Calu3 (cell line): Measurements from ENCODE around the gene AREG. TPM values are rescaled to one million over a fixed set of nuclear protein-coding genes. Genes with fewer than 3 reads are reported as not detected.
A peak's percentile ranks its signal among the peaks of the same experiment; 100 is the strongest.

Source experiments
- BruUV-seq: library from RNA; stranded (reverse); fragments of 400-500 nt; replicated peaks from 2 replicates; lab custom pipeline; 2021; lab: Mats Ljungman, UMichigan
- CTCF ChIA-PET: fragments of 300-600 bp; sonication (Branson Sonifier 250); formaldehyde crosslinking; loops from one replicate; lab custom pipeline; 2022; ENCODE audit warnings: antibody characterized with exemption; lab: Charles Lee
- DNase-seq: peaks from one replicate; pipeline ENCODE4 v3.0.0; 2022
- H3K27ac Mint-ChIP-seq: one replicate; pipeline ENCODE4 v1.8.0; 2022; ENCODE audit warnings: mixed read lengths; ENCODE audit not compliant: unreplicated experiment
- H3K27me3 Mint-ChIP-seq: one replicate; pipeline ENCODE4 v1.8.0; 2022; ENCODE audit warnings: mixed read lengths; ENCODE audit not compliant: unreplicated experiment
- H3K36me3 Mint-ChIP-seq: one replicate; pipeline ENCODE4 v1.8.0; 2022; ENCODE audit warnings: mild to moderate bottlenecking, moderate library complexity, mixed read lengths; ENCODE audit not compliant: insufficient read depth, unreplicated experiment
- H3K4me1 Mint-ChIP-seq: one replicate; pipeline ENCODE4 v1.8.0; 2022; ENCODE audit warnings: mild to moderate bottlenecking, low read depth, mixed read lengths; ENCODE audit not compliant: unreplicated experiment
- H3K4me3 Mint-ChIP-seq: one replicate; pipeline ENCODE4 v1.8.0; 2022; ENCODE audit warnings: mild to moderate bottlenecking, low read depth, moderate library complexity, mixed read lengths; ENCODE audit not compliant: unreplicated experiment
- H3K9me3 Mint-ChIP-seq: one replicate; pipeline ENCODE4 v1.8.0; 2022; ENCODE audit warnings: low read depth, mixed read lengths; ENCODE audit not compliant: unreplicated experiment
- intact Hi-C: fragments of 100-400 bp; cut with micrococcal nuclease; formaldehyde crosslinking; loops from one replicate; pipeline ENCODE4 v1.10.0; 2022; ENCODE audit not compliant: unreplicated experiment
- total RNA-seq: library from RNA; stranded (reverse); gene quantifications from 2 replicates; pipeline ENCODE4 v1.2.3, GENCODE V29; 2022
- TF ChIP-seq, protein P1 (sequence below): fragments of 200-600 bp; IDR thresholded peaks from one replicate; pipeline ENCODE4 v1.8.0; 2022; ENCODE audit warnings: antibody characterized with exemption; ENCODE audit not compliant: unreplicated experiment

Gene AREG
- total RNA-seq, 1 experiment from 2014 or later, result 230 TPM

GRCh38 chr4:74473155-74473811, 28.3 kb downstream of the AREG start:
- Mint-ChIP-seq H3K27me3 (no peaks in the 10 kb centered on the region), H3K36me3 (no peaks in the 10 kb centered on the region), H3K9me3 (no peaks in the 10 kb centered on the region), H3K4me3 (no peak overlapping the region), H3K4me1 (peaks cover 44% of the 10 kb centered on the region), H3K27ac (peak overlapping the region; percentile 76)
- intact Hi-C loops, result loop anchor here (5.0 kb wide), 1 partner anchor 59 kb away; no protein-coding TSS in a partner anchor
- CTCF ChIA-PET, result interaction anchor here (0.6 kb wide), 1 partner anchor 34 kb away, joined by 6 read pairs; no protein-coding TSS in a partner anchor
- TF ChIP-seq, protein P1, sequence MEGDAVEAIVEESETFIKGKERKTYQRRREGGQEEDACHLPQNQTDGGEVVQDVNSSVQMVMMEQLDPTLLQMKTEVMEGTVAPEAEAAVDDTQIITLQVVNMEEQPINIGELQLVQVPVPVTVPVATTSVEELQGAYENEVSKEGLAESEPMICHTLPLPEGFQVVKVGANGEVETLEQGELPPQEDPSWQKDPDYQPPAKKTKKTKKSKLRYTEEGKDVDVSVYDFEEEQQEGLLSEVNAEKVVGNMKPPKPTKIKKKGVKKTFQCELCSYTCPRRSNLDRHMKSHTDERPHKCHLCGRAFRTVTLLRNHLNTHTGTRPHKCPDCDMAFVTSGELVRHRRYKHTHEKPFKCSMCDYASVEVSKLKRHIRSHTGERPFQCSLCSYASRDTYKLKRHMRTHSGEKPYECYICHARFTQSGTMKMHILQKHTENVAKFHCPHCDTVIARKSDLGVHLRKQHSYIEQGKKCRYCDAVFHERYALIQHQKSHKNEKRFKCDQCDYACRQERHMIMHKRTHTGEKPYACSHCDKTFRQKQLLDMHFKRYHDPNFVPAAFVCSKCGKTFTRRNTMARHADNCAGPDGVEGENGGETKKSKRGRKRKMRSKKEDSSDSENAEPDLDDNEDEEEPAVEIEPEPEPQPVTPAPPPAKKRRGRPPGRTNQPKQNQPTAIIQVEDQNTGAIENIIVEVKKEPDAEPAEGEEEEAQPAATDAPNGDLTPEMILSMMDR, result no peak
- no TSS peak for BruUV-seq
- DNase-seq, result peak; percentile 38

GRCh38 chr4:74474345-74475090, 29.6 kb downstream of the AREG start:
- CTCF ChIA-PET, result interaction anchor here (1.4 kb wide), 1 partner anchor 17 kb away, joined by 3 read pairs; no protein-coding TSS in a partner anchor
- Mint-ChIP-seq H3K27me3 (no peaks in the 10 kb centered on the region), H3K4me3 (peak overlapping the region; percentile 47), H3K4me1 (peaks cover 56% of the 10 kb centered on the region), H3K36me3 (no peaks in the 10 kb centered on the region), H3K27ac (peak overlapping the region; percentile 80), H3K9me3 (no peaks in the 10 kb centered on the region)
- TF ChIP-seq, protein P1, result no peak
- DNase-seq, result no peak
- intact Hi-C loops, result loop anchor here (5.0 kb wide), 1 partner anchor 58 kb away; no protein-coding TSS in a partner anchor
- BruUV-seq, result TSS peak; percentile 55

- Mint-ChIP-seq H3K9me3 (no peaks in the 10 kb centered on the region), H3K4me1 (peaks cover 63% of the 10 kb centered on the region), H3K36me3 (no peaks in the 10 kb centered on the region), H3K27me3 (no peaks in the 10 kb centered on the region), H3K4me3 (peak overlapping the region; percentile 47), H3K27ac (peak overlapping the region; percentile 80)
- BruUV-seq, result no TSS peak
- TF ChIP-seq, protein P1, result no peak
- no peak for DNase-seq
- CTCF ChIA-PET, result interaction anchor here (1.4 kb wide), 1 partner anchor 17 kb away, joined by 3 read pairs; no protein-coding TSS in a partner anchor
- intact Hi-C loops, result no loop called here
Measured at GRCh38 chr4:74475091-74475800, 30.3 kb downstream of the AREG start.

GRCh38 chr4:74475946-74476345, 31.0 kb downstream of the AREG start:
- no peaks in the 10 kb centered on the region for H3K27me3 Mint-ChIP-seq
- peaks cover 66% of the 10 kb centered on the region for H3K4me1 Mint-ChIP-seq
- BruUV-seq, result no TSS peak
- H3K36me3 Mint-ChIP-seq, result no peaks in the 10 kb centered on the region
- intact Hi-C loops, result no loop called here
- CTCF ChIA-PET, result no interaction called here
- no peaks in the 10 kb centered on the region for H3K9me3 Mint-ChIP-seq
- H3K27ac Mint-ChIP-seq, result no peak overlapping the region
- H3K4me3 Mint-ChIP-seq, result no peak overlapping the region
- no peak for DNase-seq
- TF ChIP-seq, protein P1, result no peak
